Hepatocyte (in vitro differentiated cells): ENCODE data around the gene ETS2.

Experiments used
- EZH2 ChIP-seq: fragments of 200-600 bp; sonication (generic); IDR thresholded peaks from 2 replicates; pipeline ENCODE4 v1.6.1; 2016; ENCODE audit warnings: antibody characterized with exemption, mild to moderate bottlenecking, borderline replicate concordance
- TF ChIP-seq, protein P1 (sequence below): fragments of 200-600 bp; sonication (generic); IDR thresholded peaks from 2 replicates; pipeline ENCODE4 v1.5.1; 2016; ENCODE audit warnings: antibody characterized with exemption, mild to moderate bottlenecking; ENCODE audit not compliant: poor library complexity

GRCh38 chr21:38766987-38767722 is 38.6 kb upstream of the ETS2 start:
- TF ChIP-seq, protein P1, sequence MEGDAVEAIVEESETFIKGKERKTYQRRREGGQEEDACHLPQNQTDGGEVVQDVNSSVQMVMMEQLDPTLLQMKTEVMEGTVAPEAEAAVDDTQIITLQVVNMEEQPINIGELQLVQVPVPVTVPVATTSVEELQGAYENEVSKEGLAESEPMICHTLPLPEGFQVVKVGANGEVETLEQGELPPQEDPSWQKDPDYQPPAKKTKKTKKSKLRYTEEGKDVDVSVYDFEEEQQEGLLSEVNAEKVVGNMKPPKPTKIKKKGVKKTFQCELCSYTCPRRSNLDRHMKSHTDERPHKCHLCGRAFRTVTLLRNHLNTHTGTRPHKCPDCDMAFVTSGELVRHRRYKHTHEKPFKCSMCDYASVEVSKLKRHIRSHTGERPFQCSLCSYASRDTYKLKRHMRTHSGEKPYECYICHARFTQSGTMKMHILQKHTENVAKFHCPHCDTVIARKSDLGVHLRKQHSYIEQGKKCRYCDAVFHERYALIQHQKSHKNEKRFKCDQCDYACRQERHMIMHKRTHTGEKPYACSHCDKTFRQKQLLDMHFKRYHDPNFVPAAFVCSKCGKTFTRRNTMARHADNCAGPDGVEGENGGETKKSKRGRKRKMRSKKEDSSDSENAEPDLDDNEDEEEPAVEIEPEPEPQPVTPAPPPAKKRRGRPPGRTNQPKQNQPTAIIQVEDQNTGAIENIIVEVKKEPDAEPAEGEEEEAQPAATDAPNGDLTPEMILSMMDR = no peak
- no peak for TF ChIP-seq EZH2
